Bone marrow (tissue), 2 donors: ENCODE results near the gene MYCBP2.
"Not testable (repeated sequence)": the region's sequence is repeated elsewhere in the genome, so short reads cannot be mapped to it uniquely, and the experiment has no call there.

Experiments used
- DNase-seq, 2 donors: peaks; one replicate each; lab custom pipeline; 2025; lab: John Stamatoyannopoulos, UW

The MYCBP2 gene, protein sequence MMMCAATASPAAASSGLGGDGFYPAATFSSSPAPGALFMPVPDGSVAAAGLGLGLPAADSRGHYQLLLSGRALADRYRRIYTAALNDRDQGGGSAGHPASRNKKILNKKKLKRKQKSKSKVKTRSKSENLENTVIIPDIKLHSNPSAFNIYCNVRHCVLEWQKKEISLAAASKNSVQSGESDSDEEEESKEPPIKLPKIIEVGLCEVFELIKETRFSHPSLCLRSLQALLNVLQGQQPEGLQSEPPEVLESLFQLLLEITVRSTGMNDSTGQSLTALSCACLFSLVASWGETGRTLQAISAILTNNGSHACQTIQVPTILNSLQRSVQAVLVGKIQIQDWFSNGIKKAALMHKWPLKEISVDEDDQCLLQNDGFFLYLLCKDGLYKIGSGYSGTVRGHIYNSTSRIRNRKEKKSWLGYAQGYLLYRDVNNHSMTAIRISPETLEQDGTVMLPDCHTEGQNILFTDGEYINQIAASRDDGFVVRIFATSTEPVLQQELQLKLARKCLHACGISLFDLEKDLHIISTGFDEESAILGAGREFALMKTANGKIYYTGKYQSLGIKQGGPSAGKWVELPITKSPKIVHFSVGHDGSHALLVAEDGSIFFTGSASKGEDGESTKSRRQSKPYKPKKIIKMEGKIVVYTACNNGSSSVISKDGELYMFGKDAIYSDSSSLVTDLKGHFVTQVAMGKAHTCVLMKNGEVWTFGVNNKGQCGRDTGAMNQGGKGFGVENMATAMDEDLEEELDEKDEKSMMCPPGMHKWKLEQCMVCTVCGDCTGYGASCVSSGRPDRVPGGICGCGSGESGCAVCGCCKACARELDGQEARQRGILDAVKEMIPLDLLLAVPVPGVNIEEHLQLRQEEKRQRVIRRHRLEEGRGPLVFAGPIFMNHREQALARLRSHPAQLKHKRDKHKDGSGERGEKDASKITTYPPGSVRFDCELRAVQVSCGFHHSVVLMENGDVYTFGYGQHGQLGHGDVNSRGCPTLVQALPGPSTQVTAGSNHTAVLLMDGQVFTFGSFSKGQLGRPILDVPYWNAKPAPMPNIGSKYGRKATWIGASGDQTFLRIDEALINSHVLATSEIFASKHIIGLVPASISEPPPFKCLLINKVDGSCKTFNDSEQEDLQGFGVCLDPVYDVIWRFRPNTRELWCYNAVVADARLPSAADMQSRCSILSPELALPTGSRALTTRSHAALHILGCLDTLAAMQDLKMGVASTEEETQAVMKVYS (N-terminal part only)

DNA sequence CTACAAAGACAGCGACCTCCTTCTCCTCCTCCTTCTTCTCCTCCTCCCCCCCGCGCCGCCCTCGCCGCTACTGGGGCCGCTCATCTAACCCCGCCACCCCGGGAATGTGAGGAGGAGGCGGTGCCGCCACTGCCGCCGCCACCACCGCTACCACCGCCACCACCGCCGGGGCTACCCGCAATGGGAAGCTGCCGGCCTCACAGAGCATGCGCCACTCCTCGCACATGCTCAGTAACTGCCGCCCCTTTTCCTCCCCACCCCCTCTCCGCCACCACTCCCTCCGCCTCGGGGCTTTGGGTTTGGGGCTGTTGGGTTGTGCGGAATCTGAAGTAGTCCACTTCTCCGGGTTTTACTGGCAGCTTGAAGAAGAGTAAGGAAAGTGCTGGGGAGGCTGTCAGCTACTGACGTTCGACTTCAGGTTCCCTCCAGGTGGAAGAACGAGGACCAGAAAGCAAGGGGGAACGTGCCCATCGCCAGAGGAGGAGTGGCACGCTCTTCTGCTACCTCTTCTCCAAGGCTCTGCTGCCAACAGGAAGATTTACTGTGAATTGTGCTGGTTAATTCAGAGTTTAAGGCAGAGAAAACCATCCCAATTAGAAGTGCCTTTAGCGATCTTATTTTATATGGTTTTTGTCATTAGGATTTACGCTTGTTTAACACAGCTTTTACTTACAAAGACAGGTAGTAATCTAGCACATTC, at the start of gene MYCBP2:
MYCBP2 (minus strand) TSS at position 190 of the 700 bp plus-strand sequence. CDS start 319 bp downstream, outside the sequence.
- DNase-seq: peak; percentile 81 to 96

DNA sequence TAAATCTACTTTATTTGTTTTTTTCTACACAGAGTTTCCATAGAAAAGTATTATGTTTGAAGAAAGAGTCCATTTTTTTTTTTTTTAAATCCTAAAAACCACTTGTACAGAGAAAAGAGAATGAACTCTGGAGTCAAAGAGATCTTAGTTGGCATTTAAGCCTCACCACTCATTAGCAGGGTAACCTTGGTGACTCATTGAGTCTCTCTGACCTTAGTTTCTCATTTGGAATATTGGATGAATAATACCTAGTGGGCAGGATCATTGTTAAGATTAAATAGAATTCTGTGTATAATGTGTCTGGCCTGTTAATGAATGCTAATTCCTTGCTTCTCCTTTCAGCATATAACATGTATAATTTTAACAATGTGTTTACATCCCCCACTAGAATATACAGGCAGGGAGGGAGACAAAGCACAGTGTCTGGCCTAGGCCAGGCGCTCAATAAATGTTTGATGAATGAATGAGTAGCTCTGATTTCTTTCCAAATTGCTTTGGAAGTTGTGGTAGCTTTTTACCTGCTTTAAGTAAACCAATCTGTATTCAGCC, 48.7 kb upstream of the MYCBP2 start:
- DNase-seq: no peak

DNA sequence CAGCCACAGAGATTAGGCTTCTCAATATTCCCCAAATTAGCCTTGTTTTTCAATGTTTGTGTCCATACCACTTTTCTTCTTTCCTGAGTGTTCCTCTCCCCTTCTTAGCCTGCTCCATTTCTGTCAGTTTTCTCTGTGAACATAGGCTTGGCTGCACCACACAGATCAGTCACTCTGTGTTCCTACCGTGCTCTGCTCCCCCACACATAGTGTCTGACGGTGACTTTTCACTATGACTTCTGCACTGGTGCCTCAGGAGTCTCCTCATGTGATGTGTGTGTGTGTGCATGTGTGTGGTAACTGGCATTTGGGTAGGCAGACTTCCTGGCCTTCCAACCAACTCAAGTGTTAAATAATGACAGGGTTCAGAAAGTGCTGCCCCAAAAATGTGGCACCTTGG, 47.9 kb upstream of the MYCBP2 start:
- DNase-seq: peak in 1 of 2 donors; percentile 56

DNA sequence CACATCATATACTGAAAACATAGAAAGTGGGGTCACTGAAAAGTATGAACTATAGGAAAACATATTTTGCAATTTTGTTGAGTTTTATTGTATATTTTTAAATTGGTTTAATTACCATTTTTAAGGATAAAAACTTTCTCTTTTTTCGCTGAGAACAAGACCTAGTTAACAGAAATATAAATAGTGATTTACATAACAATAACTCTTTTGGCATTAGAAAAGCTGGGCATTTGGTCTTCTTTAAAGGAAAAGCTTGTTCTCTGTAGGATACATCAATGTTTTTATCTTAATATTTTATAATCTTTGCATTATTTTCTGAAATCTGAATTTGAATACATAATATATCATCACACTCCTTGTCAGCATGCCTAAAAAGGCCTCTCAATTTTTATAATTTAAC, 47.4 kb upstream of the MYCBP2 start:
- DNase-seq: no peak

DNA sequence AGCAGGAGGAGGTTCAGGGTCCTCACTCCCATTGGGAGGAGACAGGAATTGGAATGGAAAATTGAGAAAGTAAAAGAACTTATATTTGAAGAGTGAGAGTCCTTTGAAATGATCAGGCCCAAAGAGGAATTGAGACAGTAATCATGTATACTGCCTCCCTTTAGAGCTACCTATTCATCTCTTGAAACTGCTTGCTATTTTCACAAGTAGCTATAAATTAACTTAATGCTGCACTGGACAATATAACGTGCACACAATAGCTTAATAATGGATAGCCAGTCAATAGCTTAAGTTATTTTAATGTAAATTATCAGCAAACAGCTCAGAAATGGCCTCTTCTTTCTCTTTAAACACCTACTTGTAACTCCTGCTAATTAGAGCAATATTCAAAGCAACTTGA, 46.6 kb upstream of the MYCBP2 start:
- DNase-seq: no peak

DNA sequence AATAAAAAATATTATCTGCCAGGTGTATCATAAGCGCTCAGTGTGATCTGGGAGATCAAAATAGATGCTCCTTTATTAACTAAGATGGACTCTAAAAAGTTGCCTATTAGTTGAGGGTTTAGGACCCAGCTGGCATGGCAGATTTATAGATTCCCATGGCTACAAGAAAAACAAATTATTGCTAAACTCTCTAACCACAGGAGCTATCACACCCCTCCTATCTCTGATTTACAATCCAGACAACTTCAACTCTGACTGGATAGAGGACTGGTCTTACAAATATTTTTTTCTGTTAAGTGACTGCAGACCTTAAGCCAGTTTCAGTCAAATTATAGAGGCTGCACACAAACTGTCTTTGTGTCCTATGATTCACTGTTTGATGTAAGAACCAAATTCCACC, 45.4 kb upstream of the MYCBP2 start:
- no peak for DNase-seq

DNA sequence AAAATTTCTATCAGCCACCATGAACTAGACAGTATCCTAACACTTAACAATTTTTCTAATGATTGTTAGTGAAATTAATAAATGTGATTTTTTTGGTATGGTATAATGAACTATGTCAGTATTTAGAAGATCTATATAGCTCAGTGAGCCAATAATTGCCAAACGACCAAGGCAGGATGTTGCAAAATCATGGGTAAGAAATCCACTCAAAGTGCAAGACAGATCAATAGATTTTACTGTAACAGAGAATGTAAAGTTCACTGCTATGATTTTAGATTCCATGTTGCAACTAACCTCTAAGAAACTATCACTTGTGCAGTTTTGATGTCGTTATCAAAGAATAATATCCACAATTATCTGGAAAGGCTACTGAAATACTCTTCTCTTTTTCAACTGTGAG, 44.0 kb upstream of the MYCBP2 start:
- no peak for DNase-seq

DNA sequence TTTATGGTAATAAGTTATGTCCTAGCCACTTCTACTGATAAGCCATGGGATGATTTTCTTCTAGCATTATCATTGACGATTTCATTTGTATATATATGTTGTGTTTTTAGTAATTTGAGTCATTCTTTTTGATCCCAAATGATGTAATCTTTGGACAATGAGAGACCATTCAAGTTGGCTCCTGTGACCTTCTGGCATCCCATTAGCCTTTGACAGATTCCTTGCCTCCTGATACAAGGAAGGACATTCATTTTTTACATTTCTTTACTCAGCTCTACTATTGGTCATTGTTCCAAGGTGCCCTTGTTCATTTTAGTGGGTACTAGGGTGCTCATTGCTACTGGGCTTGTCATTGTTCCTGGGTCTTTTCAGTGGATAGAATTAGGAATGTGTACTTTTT, 35.3 kb upstream of the MYCBP2 start:
- DNase-seq: no peak

DNA sequence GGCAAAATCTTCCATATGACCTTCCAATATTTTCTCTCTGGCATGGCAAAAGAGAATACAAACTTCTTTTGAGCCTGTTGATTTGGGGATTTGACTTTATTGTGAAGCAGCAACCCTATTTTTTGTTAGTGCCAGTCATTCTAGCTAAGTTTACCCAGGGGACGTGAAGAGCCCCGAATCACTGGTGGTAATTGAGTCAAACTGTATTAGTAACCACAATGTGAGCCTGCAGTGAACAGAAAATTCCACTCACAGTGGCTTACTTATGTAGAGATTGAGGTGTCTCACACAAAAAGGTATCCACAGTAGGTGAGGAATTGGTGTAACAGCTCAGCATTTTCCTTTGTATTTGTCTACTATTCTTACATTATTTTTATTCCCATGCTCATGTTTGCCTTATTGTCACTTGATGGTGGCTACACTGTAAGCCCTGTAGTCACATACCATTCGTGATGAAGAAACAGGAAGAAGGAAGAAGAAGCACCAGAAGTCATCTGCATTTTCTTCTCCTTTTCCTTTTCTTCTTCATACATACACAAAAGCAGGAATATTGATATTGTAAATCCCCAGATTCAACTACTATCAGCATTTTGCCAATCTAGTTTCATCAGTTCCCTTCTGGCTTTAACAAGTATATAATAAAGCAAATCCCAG, 33.3 kb upstream of the MYCBP2 start:
- no peak for DNase-seq

DNA sequence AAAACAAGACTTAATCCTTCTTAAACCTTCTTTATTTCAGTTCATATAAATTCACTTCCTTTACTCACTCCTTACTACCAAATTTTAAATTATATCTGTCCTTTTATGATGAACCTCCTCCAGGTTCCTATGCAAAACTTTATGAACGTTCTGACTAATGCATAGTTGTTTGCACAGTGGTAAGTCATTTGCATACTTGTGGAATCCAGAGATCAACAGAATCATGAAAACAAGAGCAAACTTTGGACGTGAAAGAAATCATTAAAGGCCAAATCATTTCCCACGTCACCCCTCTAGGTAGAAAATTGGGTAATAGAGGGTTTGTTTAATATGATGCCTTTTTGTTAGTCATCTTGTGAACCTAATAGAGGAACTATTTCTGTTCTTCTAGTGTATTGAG, 32.3 kb upstream of the MYCBP2 start:
- no peak for DNase-seq

DNA sequence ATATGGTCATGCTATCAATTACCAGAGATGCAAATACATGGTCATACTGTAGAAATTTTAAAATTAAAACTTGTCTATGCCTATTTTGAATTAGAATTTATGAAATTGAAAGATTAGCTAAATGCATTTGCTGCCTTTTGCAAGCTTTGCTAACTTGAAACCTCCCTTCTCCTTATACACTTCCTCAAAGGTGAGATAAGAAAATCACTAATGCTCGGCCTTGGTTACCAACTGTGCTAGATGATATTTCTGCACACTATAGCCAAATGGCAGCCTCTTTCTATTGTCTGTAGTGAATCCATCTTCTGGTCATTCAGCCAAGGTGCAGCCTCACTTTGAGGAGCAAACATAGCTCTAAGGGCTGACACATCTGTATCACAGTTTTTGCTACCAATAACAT, 31.1 kb upstream of the MYCBP2 start:
- no peak for DNase-seq

DNA sequence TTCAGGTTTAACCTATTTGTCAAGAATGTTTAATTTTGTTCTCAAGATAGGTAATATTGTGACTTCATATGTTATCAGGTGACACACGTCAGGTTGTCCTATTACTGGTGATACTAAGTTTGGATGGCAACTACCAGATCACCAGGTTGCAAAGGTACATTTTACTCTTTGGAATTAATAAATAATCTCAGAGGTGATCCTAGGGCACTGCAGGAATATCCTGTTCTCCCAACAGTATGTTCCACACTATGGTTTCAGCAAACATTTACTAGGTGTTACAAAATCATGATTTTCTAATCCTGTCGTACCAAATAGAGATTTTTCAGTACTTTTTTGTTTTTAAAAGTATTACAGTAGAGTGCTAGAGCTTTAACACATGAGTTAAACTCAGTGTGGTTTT, 29.3 kb upstream of the MYCBP2 start:
- DNase-seq: no peak

DNA sequence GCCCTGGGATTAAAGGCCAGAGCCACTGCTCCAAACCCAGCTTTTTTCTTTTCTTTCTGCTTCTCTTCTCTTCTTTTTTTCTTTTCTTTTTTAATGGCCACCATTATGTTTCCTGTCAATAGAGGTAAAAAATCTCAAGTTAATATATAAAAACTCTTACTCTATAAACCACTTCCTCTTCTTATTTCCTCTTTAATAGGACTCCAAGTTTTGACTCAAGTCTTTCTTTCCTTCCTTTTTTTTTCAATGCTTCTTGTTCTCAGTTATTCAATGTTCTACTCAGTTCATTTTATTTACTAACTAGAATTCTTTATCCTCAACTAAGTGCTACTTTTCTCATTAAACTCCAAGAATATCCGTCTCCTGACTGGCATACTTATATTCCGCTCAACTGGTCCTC, 27.1 kb upstream of the MYCBP2 start:
- DNase-seq: peak in 1 of 2 donors; percentile 67

DNA sequence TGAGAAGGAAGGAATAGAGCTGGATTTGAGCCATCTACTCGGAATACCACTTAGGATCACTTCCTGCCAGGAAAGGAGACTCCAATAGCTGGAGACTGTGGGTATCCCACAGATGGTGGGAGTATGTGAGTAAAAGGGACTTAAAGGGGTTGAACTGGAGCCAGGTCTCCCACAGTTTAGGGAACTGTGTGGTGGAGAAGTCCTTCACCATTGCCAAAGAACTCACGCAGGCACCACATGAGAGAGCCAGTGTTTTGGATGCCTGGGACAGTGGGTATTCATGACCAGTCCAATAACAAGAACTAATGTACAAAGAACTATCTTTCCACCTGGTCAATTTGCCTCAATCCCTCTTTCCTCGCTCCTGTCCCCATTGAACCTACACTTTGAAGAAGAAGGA, 24.4 kb upstream of the MYCBP2 start:
- DNase-seq: no peak

DNA sequence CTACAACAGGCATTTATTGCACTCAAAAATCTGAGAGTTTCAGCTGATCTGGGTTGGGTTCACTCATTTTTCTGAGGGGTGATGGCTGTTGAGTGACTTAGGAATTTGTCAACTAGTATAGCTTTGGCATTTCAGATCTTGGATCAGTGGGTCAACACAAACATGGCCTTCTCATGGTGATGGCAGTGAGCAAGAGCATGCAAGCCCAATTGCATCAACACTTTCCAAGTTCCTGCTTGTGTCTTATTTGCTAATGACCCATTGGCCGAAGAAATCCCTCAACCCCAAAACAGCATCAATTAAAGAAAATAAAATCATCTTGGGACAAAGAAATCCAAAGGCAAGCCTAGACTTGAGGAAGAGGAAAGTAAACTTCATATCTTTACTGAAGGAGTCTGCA, 23.9 kb upstream of the MYCBP2 start:
- DNase-seq: no peak

DNA sequence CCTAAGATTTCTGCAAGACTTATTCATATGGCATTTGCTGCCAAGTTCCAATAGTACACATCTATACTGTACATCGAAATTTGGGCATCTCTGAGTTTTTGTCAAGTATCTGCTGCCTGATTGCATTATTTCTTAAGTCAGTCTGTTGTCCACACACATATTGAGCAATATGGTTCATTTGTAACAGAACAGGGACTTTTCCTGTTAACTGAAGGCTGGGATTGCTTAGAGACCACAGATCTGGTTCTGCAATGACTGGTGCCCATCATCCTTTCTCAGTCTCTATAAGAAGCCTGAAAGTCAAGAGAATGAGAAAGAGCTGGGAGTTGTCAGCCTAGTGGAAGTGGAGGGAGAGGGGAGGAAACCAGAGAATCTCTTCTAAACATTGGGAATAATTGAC, 22.5 kb upstream of the MYCBP2 start:
- no peak for DNase-seq

DNA sequence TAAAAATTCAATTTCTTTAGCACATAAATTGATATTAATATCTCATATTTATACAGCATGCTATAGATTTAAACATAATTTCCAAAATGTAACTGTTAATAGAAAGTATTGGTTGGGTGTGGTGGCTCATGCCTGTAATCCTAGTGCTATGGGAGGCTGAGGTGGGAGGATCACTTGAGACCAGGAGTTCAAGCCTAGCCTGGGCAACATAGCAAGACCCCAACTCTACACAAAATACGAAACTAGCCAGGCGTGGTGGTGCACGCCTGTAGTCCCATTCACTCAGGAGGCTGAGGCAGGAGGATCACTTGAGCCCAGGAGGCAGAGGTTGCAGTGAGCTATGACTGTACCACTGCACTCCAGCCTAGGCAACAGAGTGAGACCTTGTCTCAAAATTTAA, 20.5 kb upstream of the MYCBP2 start:
- DNase-seq: not testable (repeated sequence)

DNA sequence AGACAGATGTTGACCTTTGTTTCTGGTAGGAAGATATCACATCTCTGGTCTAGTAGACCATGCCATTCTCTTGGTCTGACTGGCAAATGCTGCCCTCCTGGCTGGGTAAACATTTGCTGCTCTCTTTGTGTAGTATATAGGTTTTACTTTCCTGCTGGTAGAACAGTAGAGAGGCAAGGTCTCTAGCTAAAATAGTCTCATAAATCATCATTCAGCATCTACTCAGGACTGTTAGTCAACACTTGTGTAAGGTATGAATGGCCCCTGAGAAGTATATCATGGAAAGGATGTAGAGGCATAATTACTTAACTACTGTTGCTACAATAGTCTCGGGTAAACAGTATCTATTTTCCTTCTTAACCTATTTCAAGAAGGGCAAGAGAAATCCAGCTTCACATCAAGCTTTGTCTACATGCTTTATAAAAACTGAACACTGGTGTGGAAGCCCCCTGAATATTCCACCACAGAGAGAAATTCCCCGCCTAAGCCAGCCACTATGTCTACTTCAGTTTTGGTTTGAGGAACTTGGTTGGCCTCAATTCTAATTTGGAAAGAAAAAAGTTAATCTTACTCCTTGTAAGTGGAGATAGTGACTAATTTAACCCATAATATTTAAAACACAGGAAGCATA, 18.4 kb upstream of the MYCBP2 start:
- DNase-seq: peak in 1 of 2 donors; percentile 68

DNA sequence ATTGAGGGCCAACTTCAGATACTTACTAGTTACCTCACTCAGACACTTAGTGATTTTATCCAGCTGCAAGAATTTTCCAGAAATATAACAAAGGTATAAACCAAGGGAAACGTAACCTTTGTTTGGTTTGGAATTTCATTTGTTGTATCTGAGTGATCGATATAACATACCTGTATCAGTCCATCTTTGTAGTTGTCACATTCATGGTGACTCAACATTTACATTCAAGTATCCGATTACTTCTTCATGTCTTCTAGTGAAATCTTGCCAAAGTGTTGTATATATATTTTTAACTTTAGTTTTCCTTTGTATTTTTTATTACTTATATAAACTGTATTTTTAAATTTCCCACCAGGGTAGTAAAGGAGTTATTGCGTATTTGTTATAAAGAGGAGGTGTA, 16.9 kb upstream of the MYCBP2 start:
- DNase-seq: no peak

DNA sequence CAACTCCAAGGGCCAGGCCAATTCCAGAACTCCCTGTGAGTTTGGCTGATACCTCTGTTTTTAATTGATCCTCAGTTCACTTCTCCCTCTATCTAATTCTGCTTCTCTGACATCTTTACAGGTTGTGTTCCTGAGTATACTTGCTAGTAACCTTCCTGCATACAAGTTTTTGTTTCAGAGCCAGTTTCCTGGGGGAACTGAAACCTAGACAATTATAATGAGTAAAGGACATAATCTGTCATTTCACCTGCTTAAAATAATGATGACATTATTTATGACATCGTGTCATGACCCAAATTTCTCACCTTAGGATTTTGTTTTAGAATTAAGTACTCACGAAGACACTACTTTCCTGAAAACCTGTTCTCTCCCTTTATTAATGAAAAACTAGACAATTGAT, 12.5 kb upstream of the MYCBP2 start:
- no peak for DNase-seq
